SK-N-SH (cell line): Measurements from ENCODE around the gene LEMD1. TPM values are rescaled to one million over a fixed set of nuclear protein-coding genes. Genes with fewer than 3 reads are reported as not detected.

Experiments used
- CTCF ChIA-PET: fragments of 300-600, 350-600 bp; formaldehyde crosslinking; extraction: SDS; loops from one replicate; lab custom pipeline; 2021; lab: Yijun Ruan, JAX
- POLR2A ChIA-PET: fragments of 350-600 bp; sonication (Branson Sonifier 250); formaldehyde crosslinking; extraction: SDS; loops from one replicate; lab custom pipeline; 2020; ENCODE audit warnings: antibody characterized with exemption, inconsistent platforms; lab: Yijun Ruan, JAX
- DNase-seq: peaks from one replicate; pipeline ENCODE4 v3.0.0; 2012
- H2AFZ ChIP-seq: fragments of 200-600 bp; sonication (generic); 2 replicates; pipeline ENCODE4 v1.8.1; 2016; ENCODE audit warnings: antibody characterized with exemption, mild to moderate bottlenecking, low read depth
- H3F3A ChIP-seq: fragments of 200-600 bp; sonication (generic); replicated peaks from 2 replicates; pipeline ENCODE3; 2016; ENCODE audit warnings: antibody characterized with exemption, mild to moderate bottlenecking; ENCODE audit not compliant: insufficient read depth
- H3K27ac ChIP-seq, 2 experiments: fragments of 200-500 bp in 1 of 2; fragments of 200-600 bp in 1 of 2; sonication (Bioruptor generic) in 1 of 2; sonication (generic), shearing (Covaris generic) in 1 of 2; 2 replicates each; pipeline versions ENCODE4 v1.5.1 to v1.6.1; 2014 to 2016; ENCODE audit warnings: low read depth in 2 of 2, inconsistent platforms in 1 of 2, low read length in 1 of 2, mild to moderate bottlenecking in 1 of 2, mixed read lengths in 1 of 2
- H3K27me3 ChIP-seq: fragments of 200-600 bp; sonication (generic), shearing (Covaris generic); 2 replicates; pipeline ENCODE4 v1.6.1; 2016; ENCODE audit warnings: mixed run types; ENCODE audit not compliant: insufficient read depth
- H3K36me3 ChIP-seq, 2 experiments: fragments of 200-500 bp in 1 of 2; fragments of 200-600 bp in 1 of 2; sonication (Bioruptor generic) in 1 of 2; sonication (generic) in 1 of 2; replicated peaks in 1 of 2; 2 replicates each; pipeline versions ENCODE3 to v1.5.1; 2014 to 2016; ENCODE audit warnings: low read length in 1 of 2, mild to moderate bottlenecking in 1 of 2; ENCODE audit not compliant: insufficient read depth in 2 of 2, control insufficient read depth in 1 of 2
- H3K4me1 ChIP-seq, 2 experiments: fragments of 200-500 bp in 1 of 2; fragments of 200-600 bp in 1 of 2; sonication (Bioruptor generic) in 1 of 2; sonication (generic), shearing (Covaris generic) in 1 of 2; 2 replicates each; pipeline versions ENCODE4 v1.5.1 to v1.6.1; 2014 to 2016; ENCODE audit warnings: low read depth in 1 of 2, low read length in 1 of 2, mixed run types in 1 of 2; ENCODE audit not compliant: insufficient read depth in 2 of 2, control insufficient read depth in 1 of 2
- H3K4me2 ChIP-seq: fragments of 200-600 bp; sonication (generic), shearing (Covaris generic); 2 replicates; pipeline ENCODE4 v1.6.1; 2017; ENCODE audit warnings: mixed run types
- H3K4me3 ChIP-seq, 2 experiments: fragments of 200-500 bp in 1 of 2; fragments of 200-600 bp in 1 of 2; sonication (Bioruptor generic) in 1 of 2; sonication (generic), shearing (Covaris generic) in 1 of 2; 2 replicates each; pipeline versions ENCODE4 v1.5.1 to v1.8.1; 2014 to 2016; ENCODE audit warnings: low read depth in 2 of 2, inconsistent platforms in 1 of 2, low read length in 1 of 2, mild to moderate bottlenecking in 1 of 2, mixed read lengths in 1 of 2, moderate library complexity in 1 of 2
- H3K79me2 ChIP-seq: fragments of 200-600 bp; sonication (generic); 2 replicates; pipeline ENCODE4 v1.8.1; 2017; ENCODE audit warnings: mild to moderate bottlenecking; ENCODE audit not compliant: insufficient read depth
- H3K9ac ChIP-seq: fragments of 200-600 bp; sonication (generic); 2 replicates; pipeline ENCODE4 v1.6.1; 2017; ENCODE audit warnings: mixed run types
- H3K9me2 ChIP-seq: fragments of 200-600 bp; sonication (generic); 2 replicates; pipeline ENCODE4 v1.6.1; 2017; ENCODE audit warnings: mixed run types
- H3K9me3 ChIP-seq: fragments of 200-600 bp; sonication (generic); 2 replicates; pipeline ENCODE4 v1.6.1; 2017; ENCODE audit warnings: mixed run types, mild to moderate bottlenecking, moderate library complexity
- H4K20me1 ChIP-seq: fragments of 200-600 bp; sonication (generic); 2 replicates; pipeline ENCODE4 v1.6.1; 2017; ENCODE audit warnings: mild to moderate bottlenecking, mixed run types; ENCODE audit not compliant: insufficient read depth
- ELF1 ChIP-seq: IDR thresholded peaks from 2 replicates; pipeline ENCODE4 v1.4.0; 2012
- EZH2phosphoT487 ChIP-seq: fragments of 200-600 bp; sonication (generic); IDR thresholded peaks from 2 replicates; pipeline ENCODE4 v1.6.1; 2017; ENCODE audit warnings: low read depth, mixed run types, mild to moderate bottlenecking, antibody characterized with exemption, moderate library complexity, borderline replicate concordance
- GABPA ChIP-seq: IDR thresholded peaks from 2 replicates; pipeline ENCODE4 v1.4.0; 2012; ENCODE audit warnings: low read depth, mild to moderate bottlenecking
- MEF2A ChIP-seq: IDR thresholded peaks from 2 replicates; pipeline ENCODE4 v1.4.0; 2012; ENCODE audit warnings: low read depth, borderline replicate concordance
- MXI1 ChIP-seq: IDR thresholded peaks from 2 replicates; pipeline ENCODE4 v1.6.1; 2012; ENCODE audit warnings: mild to moderate bottlenecking, low read depth, low read length, improper control_type of control experiment
- NFIC ChIP-seq: IDR thresholded peaks from 2 replicates; pipeline ENCODE4 v1.4.0; 2012; ENCODE audit warnings: borderline replicate concordance
- POLR2AphosphoS5 ChIP-seq: IDR thresholded peaks from 2 replicates; pipeline ENCODE4 v1.6.1; 2012; ENCODE audit warnings: low read depth, low read length
- RAD21 ChIP-seq: IDR thresholded peaks from 2 replicates; pipeline ENCODE4 v1.6.1; 2012; ENCODE audit warnings: mild to moderate bottlenecking, low read length
- RCOR1 ChIP-seq: fragments of 150-350 bp; IDR thresholded peaks from 2 replicates; pipeline ENCODE4 v1.6.1; 2017; ENCODE audit warnings: antibody characterized with exemption, low read length
- REST ChIP-seq: IDR thresholded peaks from 2 replicates; pipeline ENCODE4 v1.6.1; 2012; ENCODE audit warnings: mild to moderate bottlenecking, low read depth, low read length, moderate library complexity
- RFX5 ChIP-seq: IDR thresholded peaks from 2 replicates; pipeline ENCODE4 v1.6.1; 2012; ENCODE audit warnings: mild to moderate bottlenecking, improper control_type of control experiment, low read length
- RXRA ChIP-seq: IDR thresholded peaks from 2 replicates; pipeline ENCODE4 v1.4.0; 2012; ENCODE audit warnings: low read depth, mild to moderate bottlenecking, borderline replicate concordance
- SIN3A ChIP-seq: IDR thresholded peaks from 2 replicates; pipeline ENCODE4 v1.6.1; 2012; ENCODE audit warnings: low read depth, mild to moderate bottlenecking, low read length, moderate library complexity, borderline replicate concordance
- TAF1 ChIP-seq: IDR thresholded peaks from 2 replicates; pipeline ENCODE4 v1.6.1; 2012; ENCODE audit warnings: low read depth, mild to moderate bottlenecking, low read length, moderate library complexity, borderline replicate concordance
- TEAD4 ChIP-seq: IDR thresholded peaks from 2 replicates; pipeline ENCODE4 v1.4.0; 2012; ENCODE audit warnings: mild to moderate bottlenecking, borderline replicate concordance; ENCODE audit not compliant: insufficient read depth
- USF1 ChIP-seq: IDR thresholded peaks from 2 replicates; pipeline ENCODE4 v1.4.0; 2012; ENCODE audit warnings: low read depth, borderline replicate concordance
- YY1 ChIP-seq: IDR thresholded peaks from 2 replicates; pipeline ENCODE4 v1.4.0; 2012; ENCODE audit warnings: low read depth, mild to moderate bottlenecking
- ZBTB33 ChIP-seq: IDR thresholded peaks from 2 replicates; pipeline ENCODE4 v1.4.0; 2012; ENCODE audit warnings: low read depth, borderline replicate concordance
- WGBS: methylation state at CpG from one replicate; pipeline ENCODE4 v1.1.6; 2017; ENCODE audit warnings: low lambda C conversion rate; 5-methylcytosine and 5-hydroxymethylcytosine counted together
- polyA plus RNA-seq, 3 experiments: library from polyadenylated mRNA; depleted of rRNA; stranded (reverse); fragments of >200 nt; gene quantifications; 2 replicates each; pipeline ENCODE4 v1.2.3, GENCODE V29; 2012
- TF ChIP-seq, protein P1 (sequence below): IDR thresholded peaks from 2 replicates; pipeline ENCODE4 v1.4.0; 2012; ENCODE audit warnings: low read depth

The LEMD1 gene
- polyA plus RNA-seq, 1 of the 3 experiments (the other 2 are of a cell fraction): not detected

- no peaks in the 10 kb centered on the region for H3K36me3 ChIP-seq
- peak within 1 kb of the TSS in 1 of 2 experiments; percentile 9; a peak in 1 of 4 replicates for H3K4me3 ChIP-seq
- ChIA-PET POLR2A (no interaction called here), CTCF (interaction anchor here (0.6 to 3.3 kb wide), 14 partner anchors 8 to 336 kb away, joined by 3 to 16 read pairs (median 4); no protein-coding TSS in a partner anchor)
- H3K4me1 ChIP-seq: no peaks in the 10 kb centered on the region; a peak in 1 of 4 replicates
- no peaks in the 10 kb centered on the region for H3F3A ChIP-seq
- no peaks in the 10 kb centered on the region for H3K79me2 ChIP-seq
- 9% methylated on average over 42 of the region's 53 CpGs for WGBS
- H3K9me2 ChIP-seq: no peaks in the 10 kb centered on the region
- no peak within 1 kb of the TSS; the same call in 1 of the 2 replicates for H3K4me2 ChIP-seq
- no peak within 1 kb of the TSS for H3K9ac ChIP-seq
- peak; percentile 73; the same call in 1 of the 2 replicates for TF ChIP-seq EZH2phosphoT487
- TF ChIP-seq, protein P1, sequence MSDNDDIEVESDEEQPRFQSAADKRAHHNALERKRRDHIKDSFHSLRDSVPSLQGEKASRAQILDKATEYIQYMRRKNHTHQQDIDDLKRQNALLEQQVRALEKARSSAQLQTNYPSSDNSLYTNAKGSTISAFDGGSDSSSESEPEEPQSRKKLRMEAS: no peak
- H3K9me3 ChIP-seq: no peaks in the 10 kb centered on the region
- no peaks in the 10 kb centered on the region for H4K20me1 ChIP-seq
- no peak within 1 kb of the TSS for H2AFZ ChIP-seq
- H3K27ac ChIP-seq: no peak within 1 kb of the TSS
- H3K27me3 ChIP-seq: peaks cover 85% of the 10 kb centered on the region
- DNase-seq: no peak
Observed at GRCh38 chr1:205455581-205456382, 33.9 kb upstream of the LEMD1 start, which contains the start of gene BLACAT1. Gene BLACAT1 (minus strand): TSS chr1:205456045.

GRCh38 chr1:205454903-205455335 is 33.1 kb upstream of the LEMD1 start:
- TF ChIP-seq ELF1: no peak
- TF ChIP-seq YY1: no peak
- no peak for TF ChIP-seq NFIC
- TF ChIP-seq TAF1: no peak
- TF ChIP-seq TEAD4: no peak
- TF ChIP-seq RAD21: no peak
- TF ChIP-seq RCOR1: no peak
- TF ChIP-seq RFX5: no peak
- no peak for TF ChIP-seq ZBTB33
- no peak for TF ChIP-seq REST
- TF ChIP-seq SIN3A: no peak
- TF ChIP-seq MXI1: no peak
- TF ChIP-seq RXRA: no peak
- TF ChIP-seq POLR2AphosphoS5: no peak
- no peak for TF ChIP-seq USF1
- no peak for TF ChIP-seq GABPA
- no peak for TF ChIP-seq MEF2A
- TF ChIP-seq, all 33 proteins: peak for 0
- Histone ChIP-seq H2AFZ (no peak overlapping the region), H3K4me3 (no peak overlapping the region), H3K79me2 (no peaks in the 10 kb centered on the region), H3K36me3 (no peaks in the 10 kb centered on the region), H3K9me3 (no peaks in the 10 kb centered on the region), H3K27ac (no peak overlapping the region), H4K20me1 (no peaks in the 10 kb centered on the region), H3K9me2 (no peaks in the 10 kb centered on the region), H3K4me2 (no peak overlapping the region), H3K27me3 (peaks cover 81% of the 10 kb centered on the region), H3F3A (no peaks in the 10 kb centered on the region), H3K9ac (no peak overlapping the region), H3K4me1 (no peaks in the 10 kb centered on the region; a peak in 1 of 4 replicates)
- ChIA-PET CTCF (interaction anchor here (1.0 to 2.7 kb wide), 8 partner anchors 12 to 101 kb away, joined by 3 to 18 read pairs (median 4); no protein-coding TSS in a partner anchor), POLR2A (no interaction called here)
- 45% methylated on average over 6 of the region's 6 CpGs for WGBS
- DNase-seq: no peak
